ENCODE data around the gene ANGPTL2.

Gene ANGPTL2

GRCh38 chr9:127116957-127117356, 5.5 kb downstream of the ANGPTL2 start:
- DNase-seq, result no peak

- DNase-seq, result no peak
Measured at GRCh38 chr9:127116088-127116726, 6.2 kb downstream of the ANGPTL2 start.

- DNase-seq, result no peak
Measured at GRCh38 chr9:127114606-127115005, 7.8 kb downstream of the ANGPTL2 start.

GRCh38 chr9:127113191-127113972, 9.1 kb downstream of the ANGPTL2 start:
- DNase-seq, result no peak

GRCh38 chr9:127112735-127113161, 9.7 kb downstream of the ANGPTL2 start:
- DNase-seq, result no peak

GRCh38 chr9:127112056-127112455, 10.4 kb downstream of the ANGPTL2 start:
- no peak for DNase-seq

GRCh38 chr9:127109212-127109711, 13.2 kb downstream of the ANGPTL2 start:
- no peak for DNase-seq

- DNase-seq, result no peak
Measured at GRCh38 chr9:127107929-127108876, 14.2 kb downstream of the ANGPTL2 start.

- no peak for DNase-seq
Measured at GRCh38 chr9:127107171-127107928, 15.1 kb downstream of the ANGPTL2 start.

- no peak for DNase-seq
Measured at GRCh38 chr9:127106466-127106855, 16.0 kb downstream of the ANGPTL2 start.

- DNase-seq, result no peak
Measured at GRCh38 chr9:127105805-127106465, 16.5 kb downstream of the ANGPTL2 start.

- DNase-seq, result no peak
Measured at GRCh38 chr9:127104581-127105311, 17.7 kb downstream of the ANGPTL2 start.

GRCh38 chr9:127102788-127103187, 19.6 kb downstream of the ANGPTL2 start:
- no peak for DNase-seq

GRCh38 chr9:127102176-127102575, 20.3 kb downstream of the ANGPTL2 start:
- DNase-seq, result no peak

GRCh38 chr9:127099664-127100063, 22.8 kb downstream of the ANGPTL2 start:
- no peak for DNase-seq

GRCh38 chr9:127098916-127099553, 23.4 kb downstream of the ANGPTL2 start:
- DNase-seq, result no peak

GRCh38 chr9:127097683-127098082, 24.8 kb downstream of the ANGPTL2 start:
- no peak for DNase-seq

- no peak for DNase-seq
Measured at GRCh38 chr9:127096208-127096607, 26.2 kb downstream of the ANGPTL2 start.

- DNase-seq, result no peak
Measured at GRCh38 chr9:127095411-127095810, 27.0 kb downstream of the ANGPTL2 start.

GRCh38 chr9:127093319-127094020, 29.0 kb downstream of the ANGPTL2 start:
- DNase-seq, result no peak

Measured in inflammatory macrophage treated with lipopolysaccharide for 4 hours (primary cell).